K562 (cell line): ENCODE data around the gene HTR3E. TPM values are rescaled to one million over a fixed set of nuclear protein-coding genes. Genes with fewer than 3 reads are reported as not detected.

ENCODE experiments used
- BHLHE40 ChIP-seq: IDR thresholded peaks from 2 replicates; pipeline ENCODE4 v1.6.1; 2011; ENCODE audit warnings: low read length, improper control_type of control experiment
- CBFA2T3 ChIP-seq: fragments of 450-650 bp; IDR thresholded peaks from 2 replicates; pipeline ENCODE4 v1.6.1; 2017
- DDX20 ChIP-seq: fragments of 450-650 bp; IDR thresholded peaks from 2 replicates; pipeline ENCODE4 v1.6.1; 2016; ENCODE audit warnings: missing genetic modification characterization, low read depth, mild to moderate bottlenecking, missing compliant biosample characterization, moderate library complexity
- ELF4 ChIP-seq: fragments of 450-650 bp; formaldehyde crosslinking; IDR thresholded peaks from 2 replicates; pipeline ENCODE4 v1.4.0; 2022; ENCODE audit warnings: missing genetic modification characterization
- FOXK2 ChIP-seq, 2 experiments: fragments of 450-650 bp; IDR thresholded peaks in 1 of 2; conservative IDR thresholded peaks in 1 of 2; 2 replicates each; pipeline ENCODE4 v1.6.1; 2016; ENCODE audit warnings: low read depth in 2 of 2, mild to moderate bottlenecking in 1 of 2
- GTF2B ChIP-seq: IDR thresholded peaks from 2 replicates; pipeline ENCODE4 v1.6.1; 2011; ENCODE audit not compliant: insufficient read length; ENCODE audit errors: extremely low read depth
- HEY1 ChIP-seq: fragments of 250-450 bp; sonication (Bioruptor Pico); IDR thresholded peaks from 2 replicates; pipeline ENCODE4 v1.5.0; 2020; ENCODE audit warnings: mild to moderate bottlenecking, moderate library complexity, borderline replicate concordance
- IFI16 ChIP-seq: fragments of 250-450 bp; sonication (Bioruptor Pico); IDR thresholded peaks from 2 replicates; pipeline ENCODE4 v2.1.2; 2022; ENCODE audit warnings: mild to moderate bottlenecking, inconsistent platforms
- KAT7 ChIP-seq: sonication (generic); formaldehyde crosslinking; IDR thresholded peaks from 2 replicates; pipeline ENCODE4 v1.8.0; 2022; ENCODE audit warnings: missing genetic modification reagents, mild to moderate bottlenecking, borderline replicate concordance
- MEIS2 ChIP-seq: fragments of 450-650 bp; IDR thresholded peaks from 2 replicates; pipeline ENCODE4 v1.6.1; 2014; ENCODE audit warnings: mild to moderate bottlenecking; ENCODE audit not compliant: partially characterized antibody
- NELFE ChIP-seq: IDR thresholded peaks from 2 replicates; pipeline ENCODE4 v1.6.1; 2011; ENCODE audit warnings: mild to moderate bottlenecking; ENCODE audit not compliant: insufficient read depth, insufficient read length
- NONO ChIP-seq, 2 experiments: fragments of 200-400 bp in 1 of 2; fragments of 450-650 bp in 1 of 2; formaldehyde crosslinking in 1 of 2; IDR thresholded peaks; 2 replicates each; pipeline ENCODE4 v1.6.1; 2017; ENCODE audit warnings: low read depth in 2 of 2, mild to moderate bottlenecking in 2 of 2, moderate library complexity in 2 of 2, low read length in 1 of 2
- NR4A1 ChIP-seq, 2 experiments: fragments of 250-450 bp in 1 of 2; fragments of 450-650 bp in 1 of 2; sonication (Bioruptor Pico) in 1 of 2; IDR thresholded peaks; 2 replicates each; pipeline versions ENCODE4 v1.4.0 to v1.6.1; 2016 to 2020; ENCODE audit warnings: mild to moderate bottlenecking in 2 of 2, missing compliant biosample characterization in 1 of 2, missing genetic modification characterization in 1 of 2, moderate library complexity in 1 of 2
- PPARD ChIP-seq: fragments of 250-450 bp; sonication (Bioruptor Pico); IDR thresholded peaks from 2 replicates; pipeline ENCODE4 v1.8.0; 2022; ENCODE audit warnings: inconsistent platforms, mild to moderate bottlenecking, moderate library complexity
- SRSF9 ChIP-seq: fragments of 200-400 bp; formaldehyde crosslinking; IDR thresholded peaks from 2 replicates; pipeline ENCODE4 v1.6.1; 2017; ENCODE audit warnings: low read depth, low read length, borderline replicate concordance
- TBP ChIP-seq: optimal IDR thresholded peaks from 2 replicates; pipeline ENCODE3; 2011; ENCODE audit warnings: low read depth, low read length, improper control_type of control experiment
- TEAD2 ChIP-seq: fragments of 450-650 bp; IDR thresholded peaks from 2 replicates; pipeline ENCODE4 v1.6.1; 2016; ENCODE audit warnings: missing genetic modification characterization, control low read depth, missing compliant biosample characterization
- ZFP36 ChIP-seq: fragments of 150-350 bp; IDR thresholded peaks from 2 replicates; pipeline ENCODE4 v1.6.1; 2018; ENCODE audit warnings: low read length, low read depth; ENCODE audit not compliant: partially characterized antibody
- ZNF212 ChIP-seq: fragments of 450-650 bp; formaldehyde crosslinking; IDR thresholded peaks from 2 replicates; pipeline ENCODE4 v1.4.0; 2020; ENCODE audit warnings: mild to moderate bottlenecking
- ZNF224 ChIP-seq: sonication (generic); formaldehyde crosslinking; IDR thresholded peaks from 2 replicates; pipeline ENCODE4 v1.8.0; 2022; ENCODE audit warnings: mild to moderate bottlenecking, missing genetic modification reagents
- ZNF239 ChIP-seq: fragments of 250-450 bp; sonication (Bioruptor Pico); IDR thresholded peaks from 2 replicates; pipeline ENCODE4 v1.4.0; 2020; ENCODE audit warnings: mild to moderate bottlenecking
- ZSCAN29 ChIP-seq: fragments of 450-650 bp; IDR thresholded peaks from 2 replicates; pipeline ENCODE4 v1.6.1; 2017
- polyA plus RNA-seq, 8 experiments: library from polyadenylated mRNA; depleted of rRNA in 4 of 8; stranded (reverse) in 5 of 8; unstranded in 3 of 8; fragments of >200 nt; fragmentation: Nextera tagmentation in 2 of 8; fragmentation: Illumina TruSeq in 1 of 8; extraction: Ambion mirVana in 2 of 8; extraction: Trizol in 1 of 8; gene quantifications; 2 replicates each; pipeline versions ENCODE4 v1.2.1 to v1.2.3, GENCODE V29; 2011 to 2014; ENCODE audit warnings: inconsistent platforms in 1 of 8, missing spikeins in 1 of 8
- total RNA-seq, 7 experiments: library from RNA; depleted of rRNA in 6 of 7; stranded (reverse); fragments of >200 nt in 6 of 7; fragmentation: Illumina TruSeq in 2 of 7; extraction: Trizol in 2 of 7; gene quantifications; 2 replicates each; pipeline versions ENCODE4 v1.2.1 to v1.2.3, GENCODE V29; 2011 to 2021; ENCODE audit warnings: low replicate concordance in 1 of 7
- TF ChIP-seq, protein P1 (sequence below): sonication (generic); formaldehyde crosslinking; IDR thresholded peaks from 2 replicates; pipeline ENCODE4 v1.8.0; 2023; ENCODE audit warnings: mild to moderate bottlenecking, missing genetic modification reagents
- TF ChIP-seq, protein P2 (sequence below), 2 experiments: fragments of 250-450 bp in 1 of 2; fragments of 450-650 bp in 1 of 2; sonication (Bioruptor Pico) in 1 of 2; IDR thresholded peaks; 2 replicates each; pipeline versions ENCODE4 v1.6.1 to v1.8.0; 2016 to 2021; ENCODE audit warnings: mild to moderate bottlenecking in 2 of 2, moderate library complexity in 2 of 2, missing compliant biosample characterization in 1 of 2, missing genetic modification characterization in 1 of 2
- TF ChIP-seq, protein P3 (sequence below): fragments of 250-450 bp; sonication (Bioruptor Pico); IDR thresholded peaks from 2 replicates; pipeline ENCODE4 v1.5.0; 2020; ENCODE audit warnings: mild to moderate bottlenecking

The HTR3E gene
- total and polyA plus RNA-seq, 9 of the 15 experiments (the other 6 are each of a cell fraction or from before 2014, with no cell fraction given), result not detected

- no peak for TF ChIP-seq ZNF224 (CRISPR knock-in tag)
- TF ChIP-seq ZFP36, result peak; percentile 29
- TF ChIP-seq MEIS2, result peak; percentile 63
- TF ChIP-seq IFI16 (CRISPR knock-in tag), result no peak
- TF ChIP-seq PPARD, result no peak
- TF ChIP-seq NR4A1 (CRISPR knock-in tag; IDR thresholded peaks at IDR 0.05), result peak; percentile 39; the same call in 1 of the 2 replicates
- 0 out of 2 replicates have a peak, but pooled peaks have one; percentile 37 for TF ChIP-seq NR4A1 (tag; IDR thresholded peaks at IDR 0.05)
- no peak for TF ChIP-seq SRSF9
- peak; percentile 40 to 63; a peak in 1 of 4 replicates for TF ChIP-seq NONO (IDR thresholded peaks at IDR 0.05; ENCODE audit: low read depth in 2 of 2, low read length in 1 of 2)
- peak; percentile 95 for TF ChIP-seq ZSCAN29
- TF ChIP-seq ZNF212, result no peak
- TF ChIP-seq GTF2B, result no peak
- no peak for TF ChIP-seq ZNF239 (CRISPR knock-in tag)
- TF ChIP-seq KAT7, result 0 out of 2 replicates have a peak, but pooled peaks have one; percentile 9
- TF ChIP-seq FOXK2 (conservative IDR thresholded peaks at IDR 0.05 in 1 of 2, IDR thresholded peaks at IDR 0.05 in 1 of 2; ENCODE audit: low read depth in 2 of 2), result peak; percentile 71 to 75; a peak in 2 of 4 replicates
- TF ChIP-seq ELF4 (CRISPR knock-in tag), result peak; percentile 82
- TF ChIP-seq, protein P1, sequence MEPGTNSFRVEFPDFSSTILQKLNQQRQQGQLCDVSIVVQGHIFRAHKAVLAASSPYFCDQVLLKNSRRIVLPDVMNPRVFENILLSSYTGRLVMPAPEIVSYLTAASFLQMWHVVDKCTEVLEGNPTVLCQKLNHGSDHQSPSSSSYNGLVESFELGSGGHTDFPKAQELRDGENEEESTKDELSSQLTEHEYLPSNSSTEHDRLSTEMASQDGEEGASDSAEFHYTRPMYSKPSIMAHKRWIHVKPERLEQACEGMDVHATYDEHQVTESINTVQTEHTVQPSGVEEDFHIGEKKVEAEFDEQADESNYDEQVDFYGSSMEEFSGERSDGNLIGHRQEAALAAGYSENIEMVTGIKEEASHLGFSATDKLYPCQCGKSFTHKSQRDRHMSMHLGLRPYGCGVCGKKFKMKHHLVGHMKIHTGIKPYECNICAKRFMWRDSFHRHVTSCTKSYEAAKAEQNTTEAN (CRISPR knock-in tag), result no peak
- 0 out of 2 replicates have a peak, but pooled peaks have one; percentile 32 for TF ChIP-seq BHLHE40
- peak; percentile 93 for TF ChIP-seq TBP
- no peak for TF ChIP-seq DDX20 (tag)
- no peak for TF ChIP-seq TEAD2 (tag)
- TF ChIP-seq, protein P2, sequence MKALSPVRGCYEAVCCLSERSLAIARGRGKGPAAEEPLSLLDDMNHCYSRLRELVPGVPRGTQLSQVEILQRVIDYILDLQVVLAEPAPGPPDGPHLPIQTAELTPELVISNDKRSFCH (CRISPR knock-in tag; IDR thresholded peaks at IDR 0.05), result no peak
- TF ChIP-seq, protein P2 (tag; IDR thresholded peaks at IDR 0.05), result peak; percentile 79
- no peak for TF ChIP-seq CBFA2T3
- TF ChIP-seq HEY1 (CRISPR knock-in tag), result no peak
- TF ChIP-seq NELFE, result no peak
- TF ChIP-seq, protein P3, sequence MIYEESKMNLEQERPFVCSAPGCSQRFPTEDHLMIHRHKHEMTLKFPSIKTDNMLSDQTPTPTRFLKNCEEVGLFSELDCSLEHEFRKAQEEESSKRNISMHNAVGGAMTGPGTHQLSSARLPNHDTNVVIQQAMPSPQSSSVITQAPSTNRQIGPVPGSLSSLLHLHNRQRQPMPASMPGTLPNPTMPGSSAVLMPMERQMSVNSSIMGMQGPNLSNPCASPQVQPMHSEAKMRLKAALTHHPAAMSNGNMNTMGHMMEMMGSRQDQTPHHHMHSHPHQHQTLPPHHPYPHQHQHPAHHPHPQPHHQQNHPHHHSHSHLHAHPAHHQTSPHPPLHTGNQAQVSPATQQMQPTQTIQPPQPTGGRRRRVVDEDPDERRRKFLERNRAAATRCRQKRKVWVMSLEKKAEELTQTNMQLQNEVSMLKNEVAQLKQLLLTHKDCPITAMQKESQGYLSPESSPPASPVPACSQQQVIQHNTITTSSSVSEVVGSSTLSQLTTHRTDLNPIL (CRISPR knock-in tag), result no peak
Observed at GRCh38 chr3:184135149-184135910, 38.5 kb downstream of the HTR3E start, which contains the start of gene EIF2B5 (continued).
